ENCODE results near the gene KRTAP10-4. TPM values are rescaled to one million over a fixed set of nuclear protein-coding genes. Genes with fewer than 3 reads are reported as not detected.

Gene KRTAP10-4
- total RNA-seq (2022; extraction: Qiagen RNA extraction; ENCODE audit: low read depth) = not detected in 5 replicates

GRCh38 chr21:44573630-44574456 is at the start of gene KRTAP10-4:
KRTAP10-4 (plus strand) TSS chr21:44573729; CDS start chr21:44573759, 30 bp downstream.

GRCh38 chr21:44539991-44540666 is 33.4 kb upstream of the KRTAP10-4 start, which contains the start of gene KRTAP10-1:
KRTAP10-1 (minus strand) TSS chr21:44540195; CDS start chr21:44540150, 45 bp downstream.

GRCh38 chr21:44551340-44551961 is 22.1 kb upstream of the KRTAP10-4 start, which contains the start of gene KRTAP10-2:
KRTAP10-2 (minus strand) TSS chr21:44551505; CDS start chr21:44551458, 47 bp downstream.

GRCh38 chr21:44558695-44559094 is 14.8 kb upstream of the KRTAP10-4 start, which contains the start of gene KRTAP10-3:
KRTAP10-3 (minus strand) TSS chr21:44558795; CDS start chr21:44558715, 80 bp downstream.

GRCh38 chr21:44580231-44580821 is 6.8 kb downstream of the KRTAP10-4 start, which contains the start of gene KRTAP10-5:
KRTAP10-5 (minus strand) TSS chr21:44580604; CDS start chr21:44580578, 26 bp downstream.

GRCh38 chr21:44592446-44593311 is 19.1 kb downstream of the KRTAP10-4 start, which contains the start of gene KRTAP10-6:
KRTAP10-6 (minus strand) TSS chr21:44592505; CDS start chr21:44592484, 21 bp downstream.

GRCh38 chr21:44600118-44600978 is 26.8 kb downstream of the KRTAP10-4 start, which contains the start of gene KRTAP10-7:
KRTAP10-7 (plus strand) TSS chr21:44600597; CDS start chr21:44600622, 25 bp downstream.

GRCh38 chr21:44612029-44612486 is 38.5 kb downstream of the KRTAP10-4 start, which contains the start of gene KRTAP10-8:
KRTAP10-8 (plus strand) TSS chr21:44612079; CDS start chr21:44612101, 22 bp downstream.

Other genes with a start within 250 kb of the KRTAP10-4 start
- gene CFAP410, start 234.3 kb upstream of the KRTAP10-4 start, total RNA-seq (2022; extraction: Qiagen RNA extraction; ENCODE audit: low read depth) = 5.0 to 9.4 TPM (median 7.8 TPM) in 5 replicates
- gene TRPM2, start 220.1 kb upstream of the KRTAP10-4 start, total RNA-seq (2022; extraction: Qiagen RNA extraction; ENCODE audit: low read depth) = 6.7 to 10.2 TPM (median 8.8 TPM) in 5 replicates
- gene LRRC3, start 118.2 kb upstream of the KRTAP10-4 start, total RNA-seq (2022; extraction: Qiagen RNA extraction; ENCODE audit: low read depth) = 0.98 to 2.0 TPM (median 1.7 TPM) in 5 replicates
- gene KRTAP10-1, start 33.5 kb upstream of the KRTAP10-4 start, total RNA-seq (2022; extraction: Qiagen RNA extraction; ENCODE audit: low read depth) = not detected in 5 replicates
- gene KRTAP10-2, start 22.2 kb upstream of the KRTAP10-4 start, total RNA-seq (2022; extraction: Qiagen RNA extraction; ENCODE audit: low read depth) = not detected in 5 replicates
- gene KRTAP10-3, start 14.9 kb upstream of the KRTAP10-4 start, total RNA-seq (2022; extraction: Qiagen RNA extraction; ENCODE audit: low read depth) = not detected in 5 replicates
- gene KRTAP10-5, start 6.9 kb downstream of the KRTAP10-4 start, total RNA-seq (2022; extraction: Qiagen RNA extraction; ENCODE audit: low read depth) = not detected in 5 replicates
- gene KRTAP10-6, start 18.8 kb downstream of the KRTAP10-4 start, total RNA-seq (2022; extraction: Qiagen RNA extraction; ENCODE audit: low read depth) = not detected in 5 replicates
- not detected in 5 replicates for gene KRTAP10-7, start 26.9 kb downstream of the KRTAP10-4 start, total RNA-seq (2022; extraction: Qiagen RNA extraction; ENCODE audit: low read depth)
- not detected in 5 replicates for gene KRTAP10-8, start 38.4 kb downstream of the KRTAP10-4 start, total RNA-seq (2022; extraction: Qiagen RNA extraction; ENCODE audit: low read depth)
- not detected in 5 replicates for gene KRTAP10-9, start 53.4 kb downstream of the KRTAP10-4 start, total RNA-seq (2022; extraction: Qiagen RNA extraction; ENCODE audit: low read depth)
- not detected in 5 replicates for gene KRTAP10-10, start 63.6 kb downstream of the KRTAP10-4 start, total RNA-seq (2022; extraction: Qiagen RNA extraction; ENCODE audit: low read depth)
- gene KRTAP10-11, start 72.7 kb downstream of the KRTAP10-4 start, total RNA-seq (2022; extraction: Qiagen RNA extraction; ENCODE audit: low read depth) = not detected in 5 replicates
- gene KRTAP12-4, start 80.9 kb downstream of the KRTAP10-4 start, total RNA-seq (2022; extraction: Qiagen RNA extraction; ENCODE audit: low read depth) = not detected in 5 replicates
- not detected in 5 replicates for gene KRTAP12-3, start 84.2 kb downstream of the KRTAP10-4 start, total RNA-seq (2022; extraction: Qiagen RNA extraction; ENCODE audit: low read depth)
- not detected in 5 replicates for gene KRTAP12-2, start 93.2 kb downstream of the KRTAP10-4 start, total RNA-seq (2022; extraction: Qiagen RNA extraction; ENCODE audit: low read depth)
- gene KRTAP12-1, start 108.4 kb downstream of the KRTAP10-4 start, total RNA-seq (2022; extraction: Qiagen RNA extraction; ENCODE audit: low read depth) = not detected in 5 replicates
- not detected in 5 replicates for gene KRTAP10-12, start 123.4 kb downstream of the KRTAP10-4 start, total RNA-seq (2022; extraction: Qiagen RNA extraction; ENCODE audit: low read depth)
- 0.04 TPM in 1 of 5 replicates, not detected in the others for gene TSPEAR, start 137.8 kb downstream of the KRTAP10-4 start, total RNA-seq (2022; extraction: Qiagen RNA extraction; ENCODE audit: low read depth)
- 27.5 to 44.4 TPM (median 33.4 TPM) in 5 replicates for gene UBE2G2, start 228.1 kb downstream of the KRTAP10-4 start, total RNA-seq (2022; extraction: Qiagen RNA extraction; ENCODE audit: low read depth)
- gene SUMO3, start 244.3 kb downstream of the KRTAP10-4 start, total RNA-seq (2022; extraction: Qiagen RNA extraction; ENCODE audit: low read depth) = 54.2 to 66.2 TPM (median 65.0 TPM) in 5 replicates